Mononuclear cell (primary cell): ENCODE results near the gene SMIM3. TPM values are rescaled to one million over a fixed set of nuclear protein-coding genes. Genes with fewer than 3 reads are reported as not detected.
"Not testable (repeated sequence)": the region's sequence is repeated elsewhere in the genome, so short reads cannot be mapped to it uniquely, and the experiment has no call there.

Experiments
- H3K27me3 ChIP-seq: 2 replicates; pipeline ENCODE4 v1.6.0; 2011; ENCODE audit warnings: low read length, control low read depth; ENCODE audit not compliant: insufficient read depth
- H3K4me1 ChIP-seq: 2 replicates; pipeline ENCODE4 v1.5.1; 2011; ENCODE audit warnings: mild to moderate bottlenecking, low read length, control low read depth; ENCODE audit not compliant: insufficient read depth
- H3K4me3 ChIP-seq: 2 replicates; pipeline ENCODE4 v1.5.1; 2011; ENCODE audit warnings: mild to moderate bottlenecking, low read length, moderate library complexity
- H3K9me3 ChIP-seq: 2 replicates; pipeline ENCODE4 v1.5.1; 2011; ENCODE audit warnings: low read depth, mild to moderate bottlenecking, control low read depth, low read length
- total RNA-seq: library from RNA; depleted of rRNA; stranded (reverse); fragments of >200 nt; gene quantifications from one replicate; pipeline ENCODE4 v1.2.3, GENCODE V29; 2012

Gene SMIM3, protein sequence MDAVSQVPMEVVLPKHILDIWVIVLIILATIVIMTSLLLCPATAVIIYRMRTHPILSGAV
- total RNA-seq = 40.7 TPM

- Histone ChIP-seq H3K9me3 (no peaks in the 10 kb centered on the region), H3K4me1 (peaks cover 61% of the 10 kb centered on the region), H3K27me3 (no peaks in the 10 kb centered on the region), H3K4me3 (peak within 1 kb of the TSS; percentile 78)
Observed at GRCh38 chr5:150778517-150779396, at the start of gene SMIM3. Gene SMIM3, plus strand, starts transcription at chr5:150778757. Its CDS starts 16,684 bp downstream, at chr5:150795441.

- Histone ChIP-seq H3K9me3 (no peaks in the 10 kb centered on the region), H3K27me3 (no peaks in the 10 kb centered on the region), H3K4me3 (no peak overlapping the region), H3K4me1 (peaks cover 12% of the 10 kb centered on the region)
Observed at GRCh38 chr5:150729859-150730258, 48.7 kb upstream of the SMIM3 start.

GRCh38 chr5:150731669-150732242 is 46.8 kb upstream of the SMIM3 start:
- Histone ChIP-seq H3K27me3 (no peaks in the 10 kb centered on the region), H3K4me3 (no peak overlapping the region), H3K9me3 (no peaks in the 10 kb centered on the region), H3K4me1 (peaks cover 20% of the 10 kb centered on the region)

DNA sequence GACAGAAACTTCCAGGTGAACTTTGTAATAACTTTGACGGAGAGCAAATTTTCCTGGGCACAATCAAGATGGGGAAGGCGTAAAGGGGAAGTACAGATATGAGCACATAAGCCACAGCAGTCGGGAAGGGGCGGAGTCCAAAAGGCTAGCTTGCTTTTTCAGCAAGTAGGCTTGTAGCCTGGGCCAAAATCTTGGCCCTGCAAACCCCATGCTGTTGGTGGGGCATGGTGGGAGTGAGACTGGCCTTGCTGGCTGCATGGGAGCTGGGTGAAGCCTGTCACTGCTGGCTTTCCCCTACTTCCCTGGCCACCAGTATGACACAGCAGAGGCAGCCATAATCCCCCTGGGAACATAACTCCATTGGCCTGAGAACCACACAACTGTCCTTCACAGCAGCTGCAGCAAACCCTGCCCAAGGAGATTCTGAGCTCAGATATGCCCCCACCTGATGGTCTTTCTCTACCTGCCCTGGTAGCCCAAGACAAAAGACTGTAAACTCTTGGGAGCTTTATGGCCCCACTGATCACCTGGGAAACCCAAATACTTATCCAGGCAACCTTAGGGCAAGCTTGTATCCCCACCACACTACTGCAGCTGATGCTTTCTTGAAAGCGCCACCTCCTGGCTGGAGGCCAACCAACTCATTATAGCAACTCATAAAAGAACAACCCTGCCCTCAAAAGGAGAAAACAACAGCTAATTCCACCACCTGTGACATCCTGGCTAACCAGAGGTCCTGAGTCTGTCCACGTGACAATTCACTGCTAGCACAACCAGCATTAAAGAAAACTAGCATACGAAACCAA is 43.8 kb upstream of the SMIM3 start:
- H3K27me3 ChIP-seq = no peaks in the 10 kb centered on the region
- H3K9me3 ChIP-seq = no peaks in the 10 kb centered on the region
- peak overlapping the region; percentile 42 for H3K4me3 ChIP-seq
- H3K4me1 ChIP-seq = peaks cover 25% of the 10 kb centered on the region

GRCh38 chr5:150738862-150739261 is 39.7 kb upstream of the SMIM3 start:
- H3K27me3 ChIP-seq = no peaks in the 10 kb centered on the region
- peaks cover 23% of the 10 kb centered on the region for H3K4me1 ChIP-seq
- H3K9me3 ChIP-seq = no peaks in the 10 kb centered on the region
- H3K4me3 ChIP-seq = no peak overlapping the region

- Histone ChIP-seq H3K9me3 (no peaks in the 10 kb centered on the region), H3K27me3 (no peaks in the 10 kb centered on the region), H3K4me1 (peaks cover 5% of the 10 kb centered on the region), H3K4me3 (no peak overlapping the region)
Observed at GRCh38 chr5:150740992-150741391, 37.6 kb upstream of the SMIM3 start.

- not testable (repeated sequence) for H3K27me3 ChIP-seq, H3K9me3 ChIP-seq, H3K4me1 ChIP-seq, H3K4me3 ChIP-seq
Observed at GRCh38 chr5:150742455-150743141, 36.0 kb upstream of the SMIM3 start.

- not testable (repeated sequence) for H3K27me3 ChIP-seq, H3K9me3 ChIP-seq, H3K4me1 ChIP-seq, H3K4me3 ChIP-seq
Observed at GRCh38 chr5:150743142-150743488, 35.4 kb upstream of the SMIM3 start.

GRCh38 chr5:150750469-150750868 is 28.1 kb upstream of the SMIM3 start:
- H3K4me3 ChIP-seq = no peak overlapping the region
- no peaks in the 10 kb centered on the region for H3K4me1 ChIP-seq
- H3K9me3 ChIP-seq = no peaks in the 10 kb centered on the region
- no peaks in the 10 kb centered on the region for H3K27me3 ChIP-seq

DNA sequence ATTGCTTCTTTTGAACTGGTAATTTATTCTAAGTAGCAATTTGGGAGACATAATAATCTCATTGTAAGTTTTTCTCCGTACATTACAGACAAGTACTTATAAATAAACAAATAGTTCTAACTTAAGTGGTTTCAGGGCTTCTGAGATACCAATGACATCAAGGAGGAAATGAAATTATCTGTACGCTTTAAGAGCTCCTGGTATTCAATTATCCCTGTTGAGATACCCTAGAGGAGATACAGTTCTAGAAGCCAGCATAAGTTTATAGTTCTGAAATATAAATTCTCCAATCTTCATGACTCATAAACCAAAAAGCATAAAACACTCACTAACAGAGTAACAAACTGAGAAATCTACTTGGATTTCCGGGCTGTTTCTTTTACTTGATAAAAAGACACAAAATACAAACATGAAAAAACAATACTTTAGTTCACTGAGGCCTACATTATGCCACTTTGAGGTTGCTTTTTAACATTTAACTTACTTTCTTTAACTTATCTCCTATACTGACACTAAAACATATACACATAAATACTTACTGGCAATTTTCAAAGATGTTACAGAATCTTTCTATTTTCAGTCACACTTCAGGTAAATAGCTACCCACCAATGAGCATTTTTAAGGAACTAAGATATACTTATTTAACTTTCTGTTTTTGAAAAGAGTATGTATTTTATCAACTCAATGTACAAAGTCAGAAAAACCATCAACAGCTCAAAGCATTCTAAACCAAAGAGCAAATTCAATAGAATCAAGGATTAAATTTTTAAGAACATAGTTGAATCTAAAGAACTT is 27.3 kb upstream of the SMIM3 start:
- Histone ChIP-seq H3K9me3 (no peaks in the 10 kb centered on the region), H3K27me3 (no peaks in the 10 kb centered on the region), H3K4me3 (no peak overlapping the region), H3K4me1 (no peaks in the 10 kb centered on the region)

GRCh38 chr5:150753463-150753862 is 25.1 kb upstream of the SMIM3 start:
- Histone ChIP-seq H3K4me1 (peaks cover 12% of the 10 kb centered on the region), H3K27me3 (no peaks in the 10 kb centered on the region), H3K9me3 (no peaks in the 10 kb centered on the region), H3K4me3 (no peak overlapping the region)

- no peaks in the 10 kb centered on the region for H3K27me3 ChIP-seq
- no peaks in the 10 kb centered on the region for H3K9me3 ChIP-seq
- H3K4me1 ChIP-seq = peaks cover 12% of the 10 kb centered on the region
- no peak overlapping the region for H3K4me3 ChIP-seq
Observed at GRCh38 chr5:150753863-150754262, 24.7 kb upstream of the SMIM3 start.

GRCh38 chr5:150757087-150757649 is 21.4 kb upstream of the SMIM3 start:
- Histone ChIP-seq H3K4me1 (peaks cover 37% of the 10 kb centered on the region), H3K27me3 (no peaks in the 10 kb centered on the region), H3K4me3 (no peak overlapping the region), H3K9me3 (no peaks in the 10 kb centered on the region)

- no peaks in the 10 kb centered on the region for H3K9me3 ChIP-seq
- H3K4me3 ChIP-seq = peak overlapping the region; percentile 81
- no peaks in the 10 kb centered on the region for H3K27me3 ChIP-seq
- H3K4me1 ChIP-seq = peaks cover 47% of the 10 kb centered on the region
Observed at GRCh38 chr5:150758203-150758530, 20.4 kb upstream of the SMIM3 start.
